Measurements from ENCODE around the gene RPP40.
"Not testable (repeated sequence)": the region's sequence is repeated elsewhere in the genome, so short reads cannot be mapped to it uniquely, and the experiment has no call there.

Gene RPP40

DNA sequence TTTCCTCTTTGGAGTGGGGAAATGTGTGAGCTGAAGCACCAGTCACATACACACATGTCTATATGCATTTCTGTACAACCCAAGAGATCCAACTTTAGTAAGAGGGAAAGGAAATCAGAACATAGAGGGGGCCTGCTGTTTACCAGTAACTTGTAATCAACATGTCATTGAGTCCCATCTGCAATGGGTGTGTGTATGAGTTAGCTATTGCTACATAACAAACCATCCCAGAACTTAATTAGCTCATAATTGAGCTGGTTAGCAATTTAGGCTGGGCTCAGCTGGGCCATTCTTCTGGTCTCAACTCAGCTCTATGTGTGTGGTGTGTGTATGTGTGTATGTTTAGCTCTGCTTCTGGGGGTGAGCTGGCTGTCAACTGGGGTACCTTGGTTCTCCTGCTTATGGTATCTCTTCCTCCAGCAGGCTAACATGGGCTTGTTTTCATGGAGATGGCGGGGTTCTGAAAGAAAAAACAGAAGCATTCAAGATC, 10.3 kb upstream of the RPP40 start:
- no peak for DNase-seq (ENCODE audit: low spot score)

DNA sequence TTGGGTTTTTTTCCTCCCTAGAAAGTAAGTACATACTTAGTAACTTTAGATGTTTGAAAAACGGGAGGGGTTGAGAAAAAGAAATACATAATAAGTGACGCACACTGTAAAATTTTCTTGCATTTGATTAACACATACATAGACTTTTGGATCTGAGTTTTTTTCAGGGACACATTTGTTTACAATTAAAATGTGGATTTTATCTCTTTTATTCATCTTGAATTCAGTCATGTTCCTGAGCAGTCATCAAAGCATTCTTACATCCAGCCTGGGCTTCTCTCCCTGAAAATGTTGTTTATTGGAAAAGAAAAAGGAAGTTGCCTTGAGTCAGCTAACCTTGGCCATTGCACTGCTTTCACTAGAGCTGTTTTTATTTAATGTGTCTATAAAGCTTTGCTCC, 8.7 kb upstream of the RPP40 start:
- DNase-seq (ENCODE audit: low spot score) = no peak

DNA sequence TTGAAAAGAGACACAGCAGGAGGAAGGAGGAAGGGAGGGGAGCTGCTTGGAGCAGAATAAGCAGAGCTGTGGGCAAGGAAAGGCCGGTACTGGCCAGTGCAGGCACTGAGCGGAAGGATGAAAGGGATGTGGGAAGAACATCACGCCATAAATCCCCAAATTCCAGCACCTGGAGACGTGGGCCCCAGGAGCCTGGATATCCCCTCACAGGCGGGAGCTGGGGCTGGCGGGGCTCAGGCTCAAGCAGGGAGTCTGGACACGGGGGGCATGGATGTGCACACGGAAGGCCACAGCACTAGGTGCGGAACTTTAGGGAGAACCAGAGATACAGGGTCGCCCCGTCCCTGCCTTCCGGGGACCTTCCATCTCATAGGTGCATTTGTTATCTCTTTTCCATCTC, 7.5 kb upstream of the RPP40 start:
- DNase-seq (ENCODE audit: low spot score) = no peak

- no peak for DNase-seq (ENCODE audit: low spot score)
Measured at GRCh38 chr6:5007531-5007930, 3.7 kb upstream of the RPP40 start.

DNA sequence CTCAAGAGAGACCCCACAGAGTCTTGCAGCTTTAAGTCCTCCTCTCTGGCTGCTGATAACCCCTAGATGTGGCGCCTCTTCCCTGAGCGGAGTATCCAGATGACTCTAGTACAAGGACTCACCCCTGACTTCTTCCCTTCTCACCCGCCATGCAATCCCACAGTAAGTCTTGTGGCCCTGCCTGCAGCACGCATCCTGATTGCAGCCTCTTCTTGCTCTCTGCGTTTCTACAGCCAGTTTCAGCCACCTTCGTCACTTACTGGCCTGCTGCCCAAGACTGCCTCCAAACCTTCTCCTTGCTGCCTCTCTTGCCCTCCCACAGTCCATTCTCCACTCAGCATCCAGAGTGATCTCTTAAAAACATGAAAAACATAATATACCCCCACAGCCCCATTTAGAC, 2.4 kb upstream of the RPP40 start:
- DNase-seq (ENCODE audit: low spot score) = no peak

GRCh38 chr6:5005038-5005433, 1.2 kb upstream of the RPP40 start:
- not testable (repeated sequence) for DNase-seq (ENCODE audit: low spot score)

DNA sequence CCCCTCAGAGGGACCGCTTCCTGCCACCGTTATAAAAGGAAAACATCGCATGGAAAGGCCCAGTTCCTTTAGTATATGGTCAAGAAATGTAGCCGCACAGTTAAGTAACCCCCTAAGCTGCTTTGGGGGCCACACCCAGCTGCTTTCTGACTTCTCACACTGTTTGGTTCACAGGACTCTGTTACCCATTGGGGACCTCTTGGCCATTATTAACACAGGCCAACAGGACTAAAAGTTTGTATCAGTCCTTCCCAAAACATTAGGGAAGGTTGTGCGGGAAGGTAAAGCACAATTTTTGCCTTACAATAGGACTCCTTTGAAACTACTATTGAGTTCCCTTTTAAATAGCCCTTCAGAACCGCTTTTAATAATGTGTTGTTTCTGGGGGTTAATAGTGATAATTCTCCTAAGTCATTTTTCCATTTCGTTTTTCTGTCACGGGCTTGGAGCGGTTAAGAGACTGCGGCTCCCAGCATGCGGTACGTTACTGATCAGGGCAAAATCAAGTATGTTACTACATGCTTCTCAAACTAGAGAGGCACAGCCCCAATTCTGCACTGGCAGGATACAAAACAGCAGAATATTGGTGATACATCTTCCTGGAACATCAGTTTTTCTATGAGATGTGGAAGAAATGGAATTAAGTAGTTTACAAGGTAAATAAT, 668 bp upstream of the RPP40 start:
- DNase-seq (ENCODE audit: low spot score) = no peak

- no peak for DNase-seq (ENCODE audit: low spot score)
Measured at GRCh38 chr6:4999586-4999985, 4.3 kb downstream of the RPP40 start.

DNA sequence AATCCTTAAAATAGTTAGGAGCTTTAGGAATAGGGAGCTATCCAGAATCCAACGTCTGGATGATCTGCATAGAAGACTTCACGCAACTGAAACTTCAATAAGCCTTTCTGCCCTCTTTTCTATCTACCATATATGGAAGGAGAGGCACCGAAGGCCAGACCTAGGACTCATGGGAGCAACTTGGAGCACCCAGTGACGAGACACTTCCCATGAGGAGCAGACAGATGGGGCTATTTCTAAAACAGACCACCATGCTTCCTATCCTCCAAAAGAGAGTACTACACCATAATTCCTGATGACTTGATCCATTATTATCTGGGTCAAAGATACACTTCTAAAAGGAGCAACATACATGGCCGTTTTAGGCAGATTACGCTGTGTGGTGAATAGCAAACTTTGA, 6.0 kb downstream of the RPP40 start:
- DNase-seq (ENCODE audit: low spot score) = no peak

DNA sequence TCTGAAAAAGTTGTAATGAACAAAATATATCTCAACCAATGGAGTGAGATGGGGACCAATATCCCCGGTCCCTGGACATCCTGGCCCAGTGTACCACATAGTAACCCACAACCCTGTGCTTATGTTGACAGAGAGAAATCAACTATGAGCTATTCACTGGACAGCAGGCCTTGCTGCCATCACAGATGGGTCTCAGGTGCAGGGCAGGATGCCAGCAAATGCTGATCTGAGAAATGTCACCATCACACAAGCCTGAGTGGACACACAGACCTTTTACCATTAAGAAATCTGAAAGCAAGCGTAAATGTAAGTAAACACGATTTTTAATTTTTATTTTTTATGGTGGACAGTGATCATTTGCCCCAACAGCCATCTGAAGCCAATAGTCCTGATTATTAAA, 9.1 kb downstream of the RPP40 start:
- DNase-seq (ENCODE audit: low spot score) = no peak

DNA sequence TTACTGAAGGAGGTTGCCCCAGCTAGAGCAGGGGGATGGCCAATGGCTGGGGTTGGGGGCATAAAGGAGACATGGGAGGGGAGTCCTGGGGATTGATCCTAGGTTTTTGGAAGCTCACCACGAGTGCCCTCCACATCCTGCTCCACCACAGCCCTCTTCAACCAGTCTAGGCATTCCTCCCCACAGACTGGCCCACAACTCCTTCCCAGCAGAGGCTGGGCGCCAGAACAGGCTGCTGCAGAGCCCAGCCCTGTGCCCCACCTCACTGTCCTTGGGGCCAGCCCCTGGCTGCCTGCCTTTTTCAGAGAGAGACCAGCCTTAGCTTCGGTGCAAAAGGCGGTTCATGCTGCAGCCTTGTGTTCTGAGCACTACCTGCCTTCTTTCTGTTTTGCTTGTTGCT, 16.4 kb downstream of the RPP40 start:
- DNase-seq (ENCODE audit: low spot score) = no peak

GRCh38 chr6:4986999-4987398, 16.8 kb downstream of the RPP40 start:
- no peak for DNase-seq (ENCODE audit: low spot score)

- no peak for DNase-seq (ENCODE audit: low spot score)
Measured at GRCh38 chr6:4983322-4983721, 20.5 kb downstream of the RPP40 start.

- DNase-seq (ENCODE audit: low spot score) = no peak
Measured at GRCh38 chr6:4981761-4982160, 22.1 kb downstream of the RPP40 start.

GRCh38 chr6:4979426-4979825, 24.4 kb downstream of the RPP40 start:
- DNase-seq (ENCODE audit: low spot score) = no peak

- no peak for DNase-seq (ENCODE audit: low spot score)
Measured at GRCh38 chr6:4977468-4977867, 26.4 kb downstream of the RPP40 start.

DNA sequence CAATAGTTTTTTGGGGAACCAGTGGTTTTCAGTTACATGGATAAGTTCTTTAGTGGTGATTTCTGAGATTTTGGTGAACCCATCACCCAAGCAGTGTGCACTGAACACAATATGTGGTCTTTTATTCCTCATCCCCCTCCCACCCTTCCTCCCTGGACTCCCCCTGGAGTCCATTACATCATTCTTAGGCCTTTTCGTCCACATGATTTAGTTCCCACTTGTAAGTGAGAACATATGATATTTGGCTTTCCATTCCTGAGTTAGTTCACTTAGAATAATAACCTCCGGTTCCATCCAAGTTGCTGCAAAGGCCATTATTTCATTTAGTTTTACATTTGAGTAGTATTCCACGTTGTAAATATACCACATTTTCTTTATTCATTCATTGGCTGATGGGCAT, 28.3 kb downstream of the RPP40 start:
- no peak for DNase-seq (ENCODE audit: low spot score)

- no peak for DNase-seq (ENCODE audit: low spot score)
Measured at GRCh38 chr6:4974962-4975361, 28.9 kb downstream of the RPP40 start.

DNA sequence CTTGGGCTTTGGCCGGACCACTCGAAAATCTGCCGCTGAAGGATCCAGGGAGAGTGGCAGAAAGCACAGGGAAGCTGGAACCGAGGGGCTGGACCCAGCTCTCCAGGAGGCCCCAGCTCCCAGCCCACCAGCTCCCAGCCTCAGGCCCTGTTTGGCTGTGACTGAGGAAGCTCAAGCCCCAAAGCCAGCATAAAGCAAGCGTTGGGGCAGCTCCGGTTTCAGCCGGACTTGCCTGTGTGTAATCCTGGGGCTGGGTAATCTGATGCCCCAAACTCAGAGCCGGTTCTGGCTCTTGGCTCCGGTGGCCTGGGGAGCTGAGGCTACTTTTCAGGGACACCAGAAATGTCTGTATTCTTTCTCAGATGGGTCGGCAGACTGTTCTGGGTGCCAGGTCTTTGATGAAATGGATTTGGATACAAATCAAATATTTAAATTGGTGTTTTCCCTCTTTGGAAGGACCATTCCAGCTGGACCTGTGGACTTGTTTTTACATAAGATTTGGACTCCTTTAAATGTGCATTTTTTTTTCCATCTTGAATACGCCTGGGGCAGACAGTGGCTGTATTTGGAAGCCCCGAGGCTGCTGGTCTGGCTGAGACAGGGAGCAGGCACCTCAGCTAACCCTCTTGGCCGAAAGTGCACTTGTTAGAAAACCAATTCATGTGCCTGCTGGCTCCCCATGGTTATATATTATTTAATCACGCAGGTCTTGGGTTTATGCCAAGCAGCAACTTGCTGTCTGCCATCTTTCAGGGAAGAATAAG, 29.7 kb downstream of the RPP40 start:
- no peak for DNase-seq (ENCODE audit: low spot score)

- no peak for DNase-seq (ENCODE audit: low spot score)
Measured at GRCh38 chr6:4973415-4973814, 30.4 kb downstream of the RPP40 start.

DNA sequence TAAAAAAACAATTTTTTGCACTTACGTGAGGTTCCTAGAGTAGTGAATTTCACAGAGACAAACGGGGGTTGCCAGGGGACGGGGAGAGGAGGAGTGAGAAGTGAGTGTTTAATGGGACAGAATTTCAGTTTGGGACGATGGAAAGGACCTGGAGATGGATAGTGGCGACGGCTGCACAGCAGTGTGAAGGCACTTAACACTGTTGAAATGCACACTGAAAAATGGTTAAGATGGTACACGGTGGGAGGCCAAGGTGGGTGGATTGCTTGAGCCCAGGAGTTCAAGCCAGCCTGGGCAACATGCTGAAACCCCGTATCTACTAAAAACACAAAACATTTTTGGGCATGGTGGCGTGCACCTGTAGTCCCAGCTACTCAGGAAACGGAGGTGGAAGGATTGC, 31.4 kb downstream of the RPP40 start:
- no peak for DNase-seq (ENCODE audit: low spot score)

DNA sequence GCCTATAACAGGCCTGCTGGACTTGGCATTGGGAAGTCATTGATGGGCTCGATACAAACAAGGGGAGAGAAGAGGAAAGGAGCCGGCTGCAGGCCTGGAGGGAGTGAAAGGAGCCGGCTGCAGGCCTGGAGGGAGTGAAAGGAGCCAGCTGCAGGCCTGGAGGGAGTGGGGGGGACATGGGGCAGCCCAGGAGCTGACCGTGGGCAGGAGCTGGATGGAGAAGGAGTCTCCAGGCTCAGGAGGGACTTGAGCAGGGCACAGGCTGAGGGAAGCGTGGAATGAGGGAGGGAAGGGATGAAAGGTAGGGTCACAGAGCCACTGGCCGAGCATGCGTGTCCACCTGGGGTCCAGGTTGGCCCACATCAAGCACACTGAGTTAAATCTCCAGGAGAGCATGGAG, 32.0 kb downstream of the RPP40 start:
- DNase-seq (ENCODE audit: low spot score) = no peak

DNA sequence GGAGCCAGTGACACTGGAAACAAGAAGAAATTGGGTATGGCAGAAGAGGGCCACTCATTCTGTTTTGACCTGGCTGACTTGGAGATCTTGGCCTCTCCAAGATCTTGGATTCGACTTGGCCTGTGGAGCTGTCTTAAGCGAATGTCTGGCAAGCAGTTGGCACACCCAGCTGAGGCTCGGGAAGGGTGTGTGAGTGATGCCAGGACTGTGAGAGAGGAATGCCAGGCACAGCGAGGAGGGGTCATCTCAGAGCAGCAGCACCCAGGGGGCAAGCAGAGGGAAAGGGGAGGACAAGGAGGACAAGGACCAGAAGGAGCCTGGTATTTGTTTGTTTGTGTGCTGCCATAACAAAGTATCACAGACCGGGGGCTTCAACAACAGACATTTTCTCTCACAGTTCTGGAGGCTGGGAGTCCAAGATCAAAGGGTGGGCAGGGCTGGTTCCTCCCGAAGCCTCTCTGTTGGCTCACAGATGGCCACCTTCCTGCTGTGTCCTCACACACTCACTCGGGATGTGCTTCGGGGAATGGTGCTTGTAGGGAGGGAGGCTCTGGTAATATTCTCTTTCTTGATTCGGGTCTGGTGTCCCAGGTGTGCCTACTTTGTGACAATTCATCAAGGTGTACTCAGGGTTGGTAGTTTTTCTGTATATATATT, 33.0 kb downstream of the RPP40 start:
- DNase-seq (ENCODE audit: low spot score) = no peak
